GM21423 (cell line): ENCODE measurements around the gene TMEM163.
"Not testable (repeated sequence)": the region's sequence is repeated elsewhere in the genome, so short reads cannot be mapped to it uniquely, and the experiment has no call there.

Experiments used
- ATAC-seq: cut with Tn5 transposase; IDR thresholded peaks from one replicate; pipeline ENCODE4 v1.9.1; 2021; ENCODE audit warnings: mild to moderate bottlenecking, moderate library complexity; ENCODE audit not compliant: unreplicated experiment

TMEM163 gene

GRCh38 chr2:134723742-134724141 is 4.9 kb upstream of the TMEM163 start:
- not testable (repeated sequence) for ATAC-seq

GRCh38 chr2:134722728-134723127 is 3.9 kb upstream of the TMEM163 start:
- ATAC-seq, result no peak

- no peak for ATAC-seq
Observed at GRCh38 chr2:134721596-134721995, 2.8 kb upstream of the TMEM163 start.

DNA sequence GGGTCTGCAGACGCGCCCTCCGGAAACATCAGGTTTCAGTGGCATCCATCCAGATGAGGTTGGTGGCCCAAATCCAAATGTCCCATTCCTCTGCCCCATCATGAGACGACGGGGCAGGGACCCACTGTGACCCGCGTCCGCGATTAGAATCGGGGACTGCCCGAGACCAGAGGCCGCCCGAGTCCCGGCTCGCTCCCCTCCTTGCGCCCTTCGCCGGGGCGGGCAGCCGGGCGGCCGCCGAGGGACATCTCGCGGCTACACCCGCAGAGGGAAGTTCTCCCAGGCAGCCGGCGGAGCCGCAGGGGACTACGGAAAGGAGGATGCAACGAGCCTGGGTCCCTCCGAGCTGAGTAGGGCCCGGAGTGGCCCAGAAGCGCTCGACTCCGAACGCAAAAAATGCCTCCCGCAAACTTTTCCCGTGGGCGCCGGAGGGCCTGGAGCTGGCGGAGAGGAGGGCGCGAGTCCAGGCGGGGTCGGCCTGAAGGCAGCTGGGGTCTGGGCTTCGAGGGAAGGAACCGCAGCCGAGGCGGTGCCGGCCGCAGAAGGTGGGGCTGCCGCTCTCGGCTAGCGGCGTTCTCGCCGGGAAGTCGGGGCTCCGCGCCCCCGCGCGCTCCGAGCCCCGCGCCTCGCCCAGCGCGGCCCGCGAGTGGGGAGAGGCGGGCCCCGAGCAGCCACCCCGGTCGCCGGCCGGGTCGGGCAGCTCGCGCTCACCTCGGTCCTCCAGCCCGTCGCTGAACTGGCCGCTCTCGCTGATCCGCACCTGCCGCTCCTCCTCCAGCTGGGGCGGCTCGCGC is 580 bp downstream of the TMEM163 start:
- peak; percentile 32 for ATAC-seq

- no peak for ATAC-seq
Observed at GRCh38 chr2:134717286-134718022, 1.3 kb downstream of the TMEM163 start.

DNA sequence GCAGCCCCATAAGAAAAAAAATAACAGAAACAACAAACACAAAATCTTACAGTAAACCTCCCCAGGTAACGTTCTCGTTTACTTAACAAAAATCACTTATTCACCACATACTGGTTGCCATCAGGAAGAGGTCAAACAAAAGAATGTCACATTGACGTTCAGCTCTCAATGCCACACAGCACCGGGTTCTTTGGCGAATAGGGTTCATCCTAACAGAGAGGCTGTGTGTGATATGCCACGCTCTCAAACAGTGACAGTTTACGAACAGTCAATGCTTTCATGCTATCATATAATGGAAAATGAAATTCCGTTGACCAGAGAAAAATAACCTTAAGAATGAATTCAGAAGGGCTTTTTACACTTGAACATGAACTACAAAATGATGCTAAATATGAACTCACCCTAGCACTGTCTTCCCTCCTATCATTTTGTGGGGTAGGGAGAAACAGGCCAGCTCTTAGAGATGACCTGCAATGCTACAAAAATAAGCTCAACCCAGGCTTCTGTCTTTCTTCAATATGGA is 2.0 kb downstream of the TMEM163 start:
- ATAC-seq, result no peak

GRCh38 chr2:134715932-134716643 is 2.7 kb downstream of the TMEM163 start:
- ATAC-seq, result no peak

GRCh38 chr2:134714228-134714627 is 4.6 kb downstream of the TMEM163 start:
- ATAC-seq, result no peak

DNA sequence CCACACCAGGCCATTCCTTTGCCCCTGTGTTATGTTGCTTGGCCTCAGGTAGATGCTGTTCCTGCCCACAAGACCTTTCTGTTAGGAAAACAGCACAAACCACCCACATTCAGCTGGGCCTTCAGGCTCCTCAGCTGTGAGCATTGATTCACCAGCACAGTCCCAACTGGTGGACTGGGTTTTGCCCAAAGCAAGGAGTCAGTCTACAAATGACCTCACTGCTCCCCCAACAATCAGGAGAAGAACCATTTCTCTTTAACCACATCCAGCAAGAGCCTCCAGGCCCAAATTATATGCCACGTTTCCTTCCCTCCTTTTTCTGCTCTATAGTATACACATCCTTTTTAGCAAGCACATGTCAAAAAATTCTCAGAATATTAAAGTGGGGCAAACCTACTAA is 5.2 kb downstream of the TMEM163 start:
- ATAC-seq, result no peak

GRCh38 chr2:134713176-134713575 is 5.6 kb downstream of the TMEM163 start:
- ATAC-seq, result no peak

DNA sequence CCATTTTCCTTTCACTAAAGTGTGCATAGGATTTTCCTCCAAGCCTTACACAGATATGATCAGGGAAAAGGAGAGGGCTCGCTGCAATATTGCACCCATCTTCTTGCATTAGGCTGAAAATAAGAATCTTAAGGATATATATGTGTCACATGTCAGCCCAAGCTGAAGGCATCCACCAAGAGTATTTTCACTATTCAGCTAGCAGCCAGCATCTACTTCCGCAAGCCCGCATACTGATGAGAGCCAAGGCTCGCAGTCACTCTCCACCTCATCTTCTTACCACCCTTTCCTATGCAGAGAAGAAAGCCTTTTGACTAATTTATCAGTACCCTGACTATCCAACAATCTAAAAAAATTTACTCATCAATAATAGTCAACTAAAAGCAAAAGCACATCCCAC is 6.1 kb downstream of the TMEM163 start:
- ATAC-seq, result no peak

GRCh38 chr2:134712299-134712698 is 6.5 kb downstream of the TMEM163 start:
- ATAC-seq, result no peak

GRCh38 chr2:134711692-134712091 is 7.1 kb downstream of the TMEM163 start:
- ATAC-seq, result no peak

- ATAC-seq, result no peak
Observed at GRCh38 chr2:134707330-134707676, 11.5 kb downstream of the TMEM163 start.

- no peak for ATAC-seq
Observed at GRCh38 chr2:134706587-134707329, 12.0 kb downstream of the TMEM163 start.

- no peak for ATAC-seq
Observed at GRCh38 chr2:134705861-134706586, 12.8 kb downstream of the TMEM163 start.

- ATAC-seq, result no peak
Observed at GRCh38 chr2:134704173-134704572, 14.6 kb downstream of the TMEM163 start.

- no peak for ATAC-seq
Observed at GRCh38 chr2:134703426-134703825, 15.4 kb downstream of the TMEM163 start.

DNA sequence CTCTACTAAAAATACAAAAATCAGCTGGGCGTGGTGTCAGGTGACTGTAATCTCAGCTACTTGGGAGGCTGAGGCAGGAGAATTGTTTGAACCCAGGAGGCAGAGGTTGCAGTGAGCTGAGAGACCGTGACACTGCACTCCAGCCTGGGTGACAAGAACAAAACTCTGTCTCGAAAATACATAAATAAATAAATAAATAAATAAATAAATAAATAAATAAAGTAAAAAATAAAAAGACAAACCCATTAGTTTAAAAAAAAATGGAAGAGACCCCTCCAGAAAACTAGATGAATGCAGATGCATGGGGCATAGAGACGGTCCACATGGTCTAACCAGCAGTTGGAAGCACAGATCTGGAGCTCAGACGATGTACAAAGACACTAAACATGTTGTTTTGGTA is 18.1 kb downstream of the TMEM163 start:
- no peak for ATAC-seq

- ATAC-seq, result no peak
Observed at GRCh38 chr2:134694411-134694810, 24.4 kb downstream of the TMEM163 start.
